HG03565 (cell line): ENCODE measurements around the gene SOCS1.

Experiments used
- ATAC-seq: cut with Tn5 transposase; IDR thresholded peaks from one replicate; pipeline ENCODE4 v1.9.1; 2021; ENCODE audit warnings: mild to moderate bottlenecking, moderate library complexity; ENCODE audit not compliant: unreplicated experiment

SOCS1 gene

DNA sequence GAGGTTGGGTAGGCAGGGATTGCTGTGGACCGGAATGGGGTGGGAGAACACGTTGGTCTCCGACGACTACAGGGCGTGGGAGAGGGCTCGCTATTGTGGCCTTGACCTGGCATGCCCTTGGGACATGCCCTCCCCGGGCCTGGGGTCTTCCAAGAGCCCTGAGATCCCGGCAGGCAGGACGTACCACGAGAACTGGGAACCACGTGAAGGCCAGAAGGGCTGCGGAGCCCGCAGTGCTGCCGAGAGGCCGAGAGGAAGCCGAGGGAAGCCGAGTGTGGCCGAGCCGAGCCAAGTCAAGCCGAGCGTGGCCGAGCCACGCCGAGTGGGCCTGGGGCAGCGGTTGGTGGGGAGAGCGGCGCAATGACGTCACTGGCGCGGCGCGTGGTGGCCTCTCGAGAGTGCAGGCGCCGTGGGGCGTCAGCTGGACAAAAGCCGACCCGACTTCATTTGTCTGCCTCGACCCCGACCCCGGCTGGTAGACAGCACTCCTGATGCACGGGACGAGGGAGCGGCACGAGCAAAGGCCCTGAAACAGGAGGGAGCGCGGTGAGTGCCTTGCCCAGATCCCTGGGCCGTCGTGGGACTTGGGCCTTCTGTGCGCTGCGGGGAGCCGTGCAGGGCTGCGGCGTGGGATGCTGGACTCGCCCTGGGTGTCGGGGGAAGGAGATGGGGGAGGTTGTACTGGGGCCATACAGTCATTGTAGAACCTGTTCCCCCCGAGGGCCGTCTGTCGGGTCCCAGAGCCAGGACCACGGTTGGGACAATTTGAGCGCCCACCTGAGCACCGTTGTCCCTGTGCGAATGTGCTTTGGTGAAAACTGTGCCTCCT, 6.6 kb downstream of the SOCS1 start:
- no peak for ATAC-seq

DNA sequence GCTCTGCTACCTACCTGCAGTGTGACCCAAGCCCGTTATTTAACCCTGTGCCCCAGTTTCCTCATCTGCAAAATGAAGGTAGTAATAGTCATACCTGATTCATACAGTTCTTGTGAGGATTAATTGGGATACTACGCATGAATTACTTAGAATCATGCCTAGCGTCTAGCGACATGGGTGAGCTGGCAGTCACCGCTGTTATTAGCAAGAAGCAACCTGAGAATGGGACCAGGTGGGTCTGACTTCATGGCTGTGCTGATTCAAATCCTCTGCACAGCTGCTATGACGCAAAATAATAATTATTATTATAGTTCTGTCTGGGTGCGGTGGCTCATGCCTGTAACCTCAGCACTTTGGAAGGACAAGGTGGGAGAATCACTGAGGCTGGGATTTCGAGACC, 7.9 kb downstream of the SOCS1 start:
- no peak for ATAC-seq

DNA sequence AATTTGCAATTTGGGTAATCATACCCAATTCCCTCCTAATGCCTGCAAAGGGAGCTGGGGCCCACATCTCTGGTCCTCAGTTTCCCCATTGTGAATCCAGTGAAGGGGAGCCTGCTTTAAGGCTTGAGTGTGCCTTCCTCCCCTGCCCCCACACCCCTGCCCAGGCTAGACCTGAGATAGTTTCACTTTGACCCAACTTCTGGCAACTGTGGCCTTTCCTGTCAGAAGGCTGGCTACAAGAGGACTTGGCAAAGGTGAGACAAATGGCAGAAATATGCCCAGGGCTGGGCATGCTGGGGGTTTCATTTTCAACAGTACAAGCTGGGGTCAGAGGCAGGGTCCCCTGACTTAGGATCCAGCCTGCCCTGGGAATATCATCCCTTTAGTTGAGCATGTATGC, 10.0 kb downstream of the SOCS1 start:
- no peak for ATAC-seq

DNA sequence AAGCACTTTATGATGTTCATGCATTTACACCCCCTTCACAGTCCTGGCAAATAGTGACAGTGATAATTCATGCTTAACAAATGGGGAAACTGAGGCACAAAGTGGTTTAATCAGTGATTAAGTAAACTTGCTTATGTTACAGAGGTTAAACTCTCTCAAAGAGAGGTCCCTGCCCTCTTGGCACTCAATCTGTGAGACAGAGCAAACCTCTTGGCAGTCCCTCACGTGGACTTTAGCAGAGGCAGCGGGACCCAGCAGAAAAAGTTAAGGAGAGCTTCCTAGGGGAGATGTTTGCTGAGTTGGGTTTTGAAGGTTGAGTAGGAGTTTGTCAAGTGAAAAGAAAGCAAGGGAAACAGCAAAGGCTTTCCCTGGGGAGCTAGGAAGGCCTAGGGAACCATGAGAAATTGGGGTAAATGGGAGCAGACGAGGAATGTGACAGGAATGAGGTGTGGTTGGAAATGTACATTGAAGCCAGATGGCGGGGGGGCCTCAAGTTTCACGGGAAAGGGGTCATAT, 10.7 kb downstream of the SOCS1 start:
- no peak for ATAC-seq

DNA sequence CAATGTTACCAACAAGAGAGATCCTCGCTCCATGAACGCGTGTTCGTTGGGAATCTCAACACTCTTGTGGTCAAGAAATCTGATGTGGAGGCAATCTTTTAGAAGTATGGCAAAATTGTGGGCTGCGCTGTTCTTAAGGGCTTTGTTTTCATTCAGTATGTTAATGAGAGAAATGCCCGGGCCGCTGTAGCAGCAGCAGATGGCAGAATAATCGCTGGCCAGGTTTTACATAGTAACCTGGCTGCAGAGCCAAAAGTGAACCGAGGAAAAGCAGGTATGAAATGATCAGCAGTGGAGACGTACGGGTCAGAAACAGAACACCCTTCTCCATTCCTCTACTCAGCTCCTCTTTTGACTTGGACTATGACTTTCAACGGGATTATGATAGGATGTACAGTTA, 13.3 kb downstream of the SOCS1 start:
- ATAC-seq = no peak

DNA sequence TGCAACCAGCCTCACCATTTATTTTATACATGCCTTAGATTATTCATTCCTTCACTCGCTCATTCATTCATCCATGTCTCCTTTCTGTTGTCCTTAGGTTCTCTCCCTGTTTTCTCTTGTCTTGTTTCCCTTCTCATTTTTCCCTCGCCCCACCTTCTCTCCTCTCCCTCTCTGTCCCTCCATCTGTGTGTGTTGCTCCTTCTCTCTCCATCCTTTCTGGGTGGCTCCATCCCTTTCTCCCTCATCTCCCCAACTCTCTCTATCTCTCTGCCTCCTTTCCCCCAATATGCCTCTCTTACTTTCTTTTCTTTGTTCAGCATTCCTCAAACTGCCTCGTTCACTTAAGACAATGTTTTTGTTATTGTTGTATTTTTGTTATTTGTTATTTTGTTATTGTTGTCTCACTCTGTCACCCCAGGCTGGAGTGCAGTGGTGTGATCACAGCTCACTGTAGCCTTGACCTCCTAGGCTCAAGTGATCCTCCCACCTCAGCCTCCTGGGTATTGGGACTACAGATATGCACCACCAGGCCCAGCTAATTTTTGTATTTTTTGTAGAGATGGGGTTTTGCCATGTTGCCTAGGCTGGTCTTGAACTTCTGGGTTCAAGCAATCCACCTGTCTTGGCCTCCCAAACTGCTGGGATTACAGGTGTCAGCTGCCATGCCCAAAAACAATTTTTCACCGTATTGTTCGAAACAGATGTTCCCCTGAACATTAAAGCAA, 14.4 kb downstream of the SOCS1 start:
- ATAC-seq = no peak

DNA sequence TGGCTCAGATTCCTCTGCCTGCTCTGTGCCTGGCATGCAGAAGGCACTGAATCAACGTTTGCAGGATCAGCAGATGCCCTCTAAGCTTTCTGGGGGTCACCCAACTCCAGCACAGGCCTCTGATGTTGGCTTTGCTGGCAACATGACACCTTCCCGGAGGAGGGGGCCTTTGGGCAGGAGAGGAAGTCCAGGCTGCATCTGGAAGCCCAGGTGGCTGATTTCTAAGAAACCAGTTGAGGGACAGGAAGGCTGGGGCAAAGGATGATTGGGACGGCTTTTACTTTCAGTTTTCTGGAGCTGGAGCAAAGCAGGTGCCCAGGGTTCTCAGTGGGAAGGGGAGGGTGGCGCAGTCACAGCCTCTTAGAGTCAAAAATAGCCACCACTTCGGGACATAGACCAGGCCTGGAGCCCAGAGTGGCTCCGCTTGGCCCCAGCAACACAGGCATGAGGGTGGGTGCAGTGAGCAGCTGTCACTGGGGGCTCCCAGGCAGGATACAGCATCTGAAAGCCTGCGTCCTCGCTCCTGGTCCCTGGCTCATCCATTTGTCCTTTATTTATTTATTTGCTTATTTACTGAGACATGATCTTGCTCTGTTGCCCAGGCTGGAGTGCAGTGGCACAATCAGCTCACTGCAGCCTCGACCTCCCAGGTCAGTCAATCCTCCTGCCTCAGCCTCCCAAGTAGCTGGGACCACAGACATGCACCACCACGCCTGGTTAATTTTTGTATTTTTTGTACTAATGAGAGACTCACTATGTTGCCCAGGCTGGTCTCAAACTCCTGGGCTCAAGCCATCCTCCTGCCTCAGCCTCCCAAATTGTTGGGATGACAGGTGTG, 15.1 kb downstream of the SOCS1 start:
- no peak for ATAC-seq

DNA sequence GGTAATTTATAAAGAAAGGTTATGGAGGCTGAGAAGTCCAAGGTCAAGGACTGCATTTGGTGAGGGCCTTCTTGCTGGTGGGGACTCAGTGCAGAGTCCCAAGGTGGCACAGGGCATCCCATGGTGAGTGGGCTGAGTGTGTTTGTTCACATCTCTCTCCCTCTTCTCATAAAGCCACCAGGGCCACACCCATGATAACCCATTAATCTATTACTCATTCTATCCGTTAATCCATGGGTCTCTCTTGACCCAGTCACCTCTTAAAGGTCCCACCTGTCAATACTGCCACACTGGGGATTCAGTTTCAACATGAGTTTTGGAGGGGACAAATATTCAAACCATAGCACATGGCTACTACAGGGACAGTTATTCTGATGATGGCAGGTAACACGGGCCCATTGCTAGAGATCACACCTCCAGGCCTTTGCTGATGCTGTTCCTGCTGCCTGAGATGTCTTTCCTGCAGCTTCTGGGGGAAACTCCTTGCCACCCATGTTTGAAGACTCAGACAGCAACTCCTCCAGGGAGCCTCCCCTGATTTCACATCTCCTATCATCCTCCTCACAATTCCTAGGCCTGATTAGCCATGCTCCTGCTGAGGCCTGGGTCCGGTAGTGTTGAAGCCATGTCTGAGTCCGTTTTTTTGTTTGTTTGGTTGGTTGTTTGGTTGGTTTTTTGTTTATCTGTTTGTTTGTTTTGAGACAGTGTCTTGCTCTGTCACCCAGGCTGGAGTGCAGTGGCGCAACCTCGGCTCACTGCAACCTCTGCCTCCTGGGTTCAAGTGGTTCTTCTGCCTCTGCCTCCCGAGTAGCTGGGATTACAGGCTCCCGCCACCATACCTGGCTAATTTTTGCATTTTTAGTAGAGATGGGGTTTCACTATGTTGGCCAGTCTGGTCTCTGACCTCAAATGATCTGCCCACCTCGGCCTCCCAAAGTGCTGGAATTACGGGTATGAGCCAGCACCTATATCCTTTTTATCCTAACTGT, 16.1 kb downstream of the SOCS1 start:
- no peak for ATAC-seq

DNA sequence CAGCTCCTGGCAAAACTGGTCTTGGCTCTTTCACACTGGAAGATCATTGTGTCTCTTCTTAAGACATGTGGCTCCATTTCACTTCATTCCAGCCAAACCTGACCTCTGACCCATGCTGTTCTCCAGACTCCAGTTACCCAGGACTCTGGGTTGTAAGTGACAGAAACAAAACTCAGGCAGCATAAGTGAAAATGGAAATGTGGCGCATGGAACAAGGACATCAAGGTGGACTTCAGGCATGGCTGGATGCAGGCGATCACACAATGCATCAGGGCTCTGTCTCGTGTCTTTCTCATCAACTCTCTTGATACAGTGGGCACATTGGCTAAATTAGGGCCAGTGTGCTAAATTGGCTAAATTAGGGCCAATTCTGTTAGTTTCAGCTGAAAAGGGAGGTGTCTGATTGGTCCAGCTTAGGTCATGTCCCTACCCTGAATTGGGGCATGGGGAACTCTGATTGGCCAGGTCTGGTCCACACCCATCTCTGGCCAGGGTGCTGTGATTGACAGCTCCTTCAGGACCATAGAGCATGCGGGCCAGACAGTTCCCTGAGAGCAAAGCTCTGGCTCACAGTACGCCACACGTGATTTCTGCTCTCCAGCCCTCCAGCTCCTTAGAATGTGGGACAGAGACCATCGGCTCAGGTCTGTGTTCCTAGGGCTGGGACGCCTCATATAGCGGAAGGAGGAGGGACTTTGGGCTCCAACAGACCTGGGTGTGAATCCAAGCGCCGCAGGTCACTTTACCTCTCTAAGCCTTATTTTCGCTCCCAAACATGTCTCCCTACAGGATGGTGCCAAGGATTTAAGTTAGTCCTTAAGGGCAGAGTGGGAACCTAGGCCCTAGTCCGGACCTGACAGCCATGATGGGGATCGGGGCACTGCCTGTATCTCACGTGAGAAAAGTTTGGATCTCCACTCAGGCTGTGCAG, 17.5 kb downstream of the SOCS1 start:
- no peak for ATAC-seq

DNA sequence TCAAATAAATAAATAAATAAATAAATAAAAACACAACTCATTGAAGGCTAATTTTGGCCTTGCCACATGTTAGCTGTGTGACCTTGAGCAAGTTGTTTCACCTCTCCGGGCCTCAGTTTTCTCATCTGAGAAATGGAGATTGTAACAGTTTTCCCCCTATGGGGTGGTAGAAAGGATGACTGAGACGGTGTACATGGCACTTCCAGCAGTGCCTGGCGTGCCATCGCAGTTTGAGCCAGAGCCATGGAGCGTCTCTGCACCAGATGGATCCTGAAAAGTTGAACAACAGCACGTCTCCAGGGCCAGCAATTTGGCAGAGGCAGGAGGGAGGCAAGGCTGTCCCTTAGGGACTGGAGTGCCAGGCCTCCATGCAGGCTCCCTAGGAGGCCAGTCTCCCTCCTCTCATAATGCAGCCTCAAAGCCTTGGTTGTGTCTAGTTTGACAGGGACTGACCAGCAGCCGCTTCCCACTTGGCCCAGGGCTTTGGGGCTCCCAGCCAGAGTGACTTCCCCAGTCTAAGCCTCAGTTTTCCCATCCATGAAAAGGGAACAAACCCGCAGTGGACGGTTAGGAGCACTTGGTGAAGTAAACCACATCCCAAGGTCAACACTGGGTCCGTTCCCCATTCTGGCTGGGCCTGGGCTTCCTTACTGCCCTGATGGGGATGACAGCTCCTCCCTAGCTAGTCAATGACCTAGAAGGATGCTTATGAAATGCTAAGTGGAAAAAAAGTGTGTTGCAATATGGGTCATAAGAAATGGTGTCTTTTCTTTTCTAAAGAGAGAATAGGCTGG, 19.3 kb downstream of the SOCS1 start:
- no peak for ATAC-seq

DNA sequence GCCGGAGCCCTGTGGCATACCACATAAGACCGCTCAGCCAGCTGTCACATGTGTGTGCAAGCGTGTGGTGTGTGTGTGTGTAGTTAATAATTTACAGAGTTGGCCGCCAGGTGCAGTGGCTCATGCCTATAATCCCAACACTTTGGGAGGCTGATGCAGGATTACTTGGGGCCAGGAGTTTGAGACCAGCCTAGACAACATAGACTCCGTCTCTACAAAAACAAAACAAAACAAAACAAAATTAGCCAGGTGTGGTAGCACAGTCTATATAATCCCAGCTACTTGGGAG, 20.4 kb downstream of the SOCS1 start:
- ATAC-seq = no peak

DNA sequence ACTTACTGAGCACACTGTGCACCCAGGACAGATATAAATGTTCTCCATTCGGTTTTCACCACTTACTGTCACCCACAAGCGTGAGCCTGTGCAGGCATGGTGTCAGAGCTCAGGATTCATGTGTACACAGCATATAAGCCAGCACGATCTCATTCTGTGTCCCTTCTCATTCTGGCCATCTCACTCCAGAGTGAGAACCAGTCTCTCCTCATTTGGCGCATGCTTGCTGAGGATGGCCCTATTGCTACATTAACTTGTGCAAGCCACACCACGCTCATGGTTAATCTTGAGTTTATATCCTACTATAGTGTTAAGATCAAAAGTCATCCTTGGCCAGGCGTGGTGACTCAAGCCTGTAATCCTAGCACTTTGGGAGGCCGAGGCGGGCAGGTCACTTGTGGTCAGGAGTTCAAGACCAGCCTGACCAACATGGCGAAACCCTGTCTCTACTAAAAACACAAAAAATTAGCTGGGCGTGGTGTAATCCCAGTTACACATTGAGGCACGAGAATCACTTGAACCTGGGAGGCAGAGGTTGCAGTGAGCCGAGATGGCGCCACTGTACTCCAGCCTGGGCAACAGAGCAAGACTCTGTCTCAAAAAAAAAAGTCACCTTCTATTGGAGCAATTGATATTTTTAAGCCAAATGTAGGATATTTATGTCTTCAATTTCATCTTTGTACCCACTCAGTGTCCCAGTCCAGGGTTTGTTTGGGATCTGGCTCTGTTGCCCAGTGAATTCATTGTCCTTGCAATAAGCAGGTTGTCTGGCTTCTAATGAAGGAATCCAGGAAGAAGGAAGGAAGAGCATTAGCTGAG, 20.9 kb downstream of the SOCS1 start:
- no peak for ATAC-seq

DNA sequence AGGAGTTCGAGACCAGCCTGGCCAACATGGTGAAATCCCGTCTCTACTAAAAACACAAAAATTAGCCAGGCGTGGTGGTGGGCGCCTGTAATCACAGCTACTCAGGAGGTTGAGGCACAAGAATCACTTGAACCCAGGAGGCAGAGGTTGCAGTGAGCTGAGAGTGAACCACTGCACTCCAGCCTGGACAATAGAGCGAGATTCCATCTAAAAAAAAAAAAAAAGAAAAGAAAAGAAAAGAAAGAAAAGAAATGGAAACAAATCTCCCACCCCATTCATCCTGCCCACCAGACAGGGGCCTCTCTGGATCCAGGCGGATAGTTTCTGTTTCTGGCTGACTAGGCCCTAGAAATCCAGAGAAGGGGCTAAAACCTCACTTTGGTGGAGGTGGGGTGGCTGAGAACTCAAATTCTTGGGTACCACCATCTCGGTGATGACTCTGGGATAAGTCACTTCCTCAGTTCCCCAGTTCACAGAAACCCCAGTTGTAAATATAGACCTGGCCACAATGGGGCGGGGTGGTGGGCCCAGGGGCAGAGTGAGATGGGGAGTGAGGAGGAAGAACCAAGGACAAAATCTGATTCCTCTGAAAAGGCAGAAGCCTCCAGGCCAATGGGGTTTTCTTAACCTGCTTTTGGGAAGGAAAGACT, 22.2 kb downstream of the SOCS1 start:
- no peak for ATAC-seq

DNA sequence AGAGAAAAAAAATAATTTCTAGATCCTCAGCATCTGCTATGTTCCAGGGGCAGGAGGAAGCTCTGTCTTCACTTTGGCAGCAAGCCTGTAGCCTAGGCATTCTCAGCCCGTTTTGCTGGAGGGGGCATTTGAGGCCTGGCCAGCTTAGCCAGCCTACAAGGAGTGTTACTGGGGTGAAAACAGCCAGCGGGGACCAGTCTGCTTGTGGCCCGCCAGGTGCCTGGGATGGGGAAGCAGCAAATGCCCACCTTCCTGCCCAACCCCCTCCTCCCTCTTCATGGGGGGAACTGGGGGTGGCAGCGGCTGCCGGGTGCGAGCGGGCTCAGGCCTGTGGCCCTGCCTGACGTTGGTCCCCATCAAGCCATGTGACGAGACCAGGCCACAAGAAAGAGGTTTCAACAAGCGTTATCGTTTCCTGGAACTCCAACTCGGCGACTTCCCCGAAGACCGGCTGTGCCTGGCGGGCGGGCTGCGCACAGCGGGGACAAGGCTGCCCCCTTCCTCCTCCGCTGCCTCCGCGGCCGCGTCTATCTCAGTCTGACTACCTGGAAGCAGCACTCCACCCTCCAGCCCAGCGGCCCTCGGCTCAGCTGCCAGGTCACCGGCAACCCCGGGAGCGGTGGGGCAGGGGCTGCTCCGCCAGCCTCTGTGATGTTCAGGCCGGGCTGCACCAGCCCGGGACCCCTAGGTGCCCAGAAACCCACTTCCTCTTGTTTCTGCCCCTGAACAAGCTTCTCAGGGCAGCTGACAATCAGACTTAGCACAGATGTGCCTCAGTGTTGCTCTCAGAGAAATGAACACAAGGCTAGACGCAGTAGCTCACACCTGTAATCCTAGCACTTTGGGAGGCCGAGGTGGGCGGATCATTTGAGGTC, 22.9 kb downstream of the SOCS1 start:
- no peak for ATAC-seq

DNA sequence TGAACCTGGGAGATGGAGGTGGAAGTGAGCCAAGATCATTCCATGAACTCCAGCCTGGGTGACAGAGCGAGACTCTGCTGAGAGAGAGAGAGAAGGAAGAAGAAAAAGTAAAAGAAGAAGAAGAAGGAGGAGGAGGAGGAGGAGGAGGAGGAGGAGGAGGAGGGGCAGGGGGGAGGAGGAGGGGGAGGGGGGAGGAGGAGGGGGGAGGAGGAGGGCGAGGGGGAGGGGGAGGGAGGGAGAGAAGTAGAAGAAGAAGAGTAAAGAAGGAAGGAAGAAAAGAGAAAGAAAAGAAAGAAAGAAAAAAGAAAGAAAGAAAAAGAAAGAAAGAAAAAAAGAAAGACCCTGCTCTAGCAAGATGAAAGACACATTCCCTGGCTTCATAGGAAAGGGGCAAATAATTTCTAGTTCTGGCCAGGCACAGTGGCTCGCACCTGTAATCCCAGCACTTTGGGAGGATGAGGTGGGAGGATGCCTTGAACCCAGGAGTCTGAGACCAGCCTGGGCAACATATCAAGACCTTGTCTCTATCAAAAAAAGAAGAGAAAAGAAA, 23.6 kb downstream of the SOCS1 start:
- ATAC-seq = no peak
